GM21423 (cell line): ENCODE measurements around the gene PTGFRN.
"Not testable (repeated sequence)": the region's sequence is repeated elsewhere in the genome, so short reads cannot be mapped to it uniquely, and the experiment has no call there.

ENCODE experiments used
- ATAC-seq: cut with Tn5 transposase; IDR thresholded peaks from one replicate; pipeline ENCODE4 v1.9.1; 2021; ENCODE audit warnings: mild to moderate bottlenecking, moderate library complexity; ENCODE audit not compliant: unreplicated experiment

PTGFRN gene

DNA sequence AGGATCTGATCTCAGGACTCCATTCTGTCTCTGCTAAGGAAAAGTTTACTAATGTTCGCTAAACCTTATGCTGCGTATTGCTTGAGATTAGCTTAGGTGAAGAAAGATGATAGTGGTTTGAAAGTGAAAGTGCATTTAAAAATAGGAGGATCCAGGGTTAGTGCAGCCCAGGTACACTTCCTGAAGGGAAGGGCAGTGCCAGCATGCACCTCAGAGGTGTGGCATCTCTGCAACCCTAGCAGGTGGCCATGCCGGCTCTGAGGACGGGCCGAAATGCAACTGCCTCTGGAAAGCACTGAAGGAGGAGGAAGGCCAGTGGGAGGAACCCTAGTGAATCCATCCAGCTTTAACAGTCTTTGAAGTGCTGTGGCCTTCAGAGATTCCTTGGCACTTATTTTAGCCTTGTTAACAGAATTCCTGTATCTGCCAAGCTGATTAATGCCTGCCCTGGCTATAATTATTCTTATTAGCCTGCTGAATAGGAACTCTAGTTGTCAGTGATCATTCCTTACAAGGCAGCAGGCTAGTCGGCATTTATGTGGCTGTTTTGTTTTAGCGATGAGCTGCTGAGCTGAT lies 5.5 kb downstream of the PTGFRN start:
- no peak for ATAC-seq

DNA sequence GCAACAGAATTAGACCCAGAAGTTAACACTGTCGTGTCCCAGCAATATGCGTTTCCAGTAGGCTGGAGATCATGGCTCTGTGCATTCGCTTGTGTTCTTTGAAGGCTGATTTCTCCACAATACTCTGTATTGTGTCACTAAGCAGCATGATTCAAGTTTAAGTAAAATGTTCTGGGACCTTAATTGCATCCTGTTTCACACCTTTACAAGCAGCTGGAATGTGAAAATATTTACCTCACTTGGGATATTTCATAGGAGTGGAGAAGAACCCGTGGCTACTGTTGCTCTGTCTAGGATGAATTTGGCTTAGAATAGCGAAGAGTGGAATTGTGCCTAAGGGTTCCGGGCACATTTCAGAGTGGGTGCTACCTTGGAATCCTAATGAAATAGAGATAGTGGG lies 6.3 kb downstream of the PTGFRN start:
- ATAC-seq, result no peak

DNA sequence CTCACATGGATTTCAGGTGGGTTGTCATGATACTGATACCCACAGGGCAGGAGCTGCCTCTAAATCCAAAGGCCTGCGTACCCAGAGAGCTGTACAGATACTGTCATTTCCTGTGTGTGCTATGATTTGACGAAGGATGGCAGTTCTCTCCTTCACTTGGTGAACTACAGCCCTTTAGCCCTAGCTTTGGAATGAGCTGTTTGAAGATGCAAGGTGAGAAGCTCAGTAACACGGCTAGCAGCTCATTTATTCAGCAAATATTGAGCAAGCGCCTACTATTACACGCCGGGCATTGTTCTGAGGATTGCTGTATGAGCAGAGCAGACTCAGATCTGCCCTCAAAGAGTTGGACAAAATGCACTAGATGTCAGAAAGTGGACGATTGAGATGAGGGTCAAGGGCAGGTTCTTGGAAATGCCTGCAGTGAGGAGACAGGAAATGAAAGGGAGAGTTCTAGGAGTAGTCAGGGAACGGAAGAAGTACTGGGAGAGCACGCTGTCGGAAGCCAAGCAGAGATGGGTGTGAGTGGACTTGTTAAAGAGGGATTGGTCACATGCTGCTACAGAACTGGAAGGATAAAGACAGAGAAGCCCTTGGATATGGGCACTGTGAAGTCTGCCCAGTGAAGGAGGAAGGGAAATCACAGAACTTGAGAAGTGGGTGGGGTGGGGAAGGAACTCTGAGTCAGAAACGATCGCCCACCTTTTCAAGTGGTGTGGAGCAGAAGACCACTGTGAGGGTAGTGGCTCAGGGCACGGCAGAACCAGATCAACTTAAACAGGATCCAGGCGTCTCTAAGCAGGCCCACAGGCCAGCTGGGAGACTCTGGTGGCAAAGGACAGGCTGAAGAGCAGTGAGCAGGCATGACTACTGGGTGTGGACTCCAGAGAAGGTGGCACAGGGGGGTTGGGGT lies 7.1 kb downstream of the PTGFRN start:
- ATAC-seq, result no peak

DNA sequence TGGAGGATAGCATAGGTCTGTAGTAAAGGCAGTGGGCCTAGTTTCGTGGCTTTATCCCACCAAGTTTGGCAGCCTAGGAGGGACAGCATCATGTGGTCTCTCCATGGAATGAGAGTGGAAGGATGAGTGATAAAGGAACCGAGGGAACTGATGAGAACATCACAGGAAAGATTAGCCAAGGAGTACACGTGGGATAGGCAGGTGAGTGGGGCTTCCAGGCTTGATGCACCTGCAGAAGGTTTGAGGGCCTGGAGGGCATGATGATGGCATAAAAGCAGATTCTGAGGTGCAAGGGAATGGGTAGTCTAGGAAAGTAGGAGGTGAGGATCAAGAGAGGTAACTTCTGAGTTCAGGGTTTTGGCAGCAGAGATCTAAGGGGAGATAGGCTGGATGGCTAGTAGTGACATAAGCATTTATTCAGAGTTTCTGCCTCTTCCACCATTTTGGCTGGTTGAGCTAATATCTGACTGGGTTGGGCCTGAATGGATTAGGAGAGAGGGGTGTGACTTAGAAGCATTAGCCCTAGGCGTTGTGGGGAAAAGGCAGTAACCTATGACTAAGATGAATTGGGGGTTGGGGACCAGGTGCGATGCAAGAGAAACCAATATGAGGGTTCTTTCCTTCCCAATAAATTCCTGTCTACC lies 9.1 kb downstream of the PTGFRN start:
- no peak for ATAC-seq

DNA sequence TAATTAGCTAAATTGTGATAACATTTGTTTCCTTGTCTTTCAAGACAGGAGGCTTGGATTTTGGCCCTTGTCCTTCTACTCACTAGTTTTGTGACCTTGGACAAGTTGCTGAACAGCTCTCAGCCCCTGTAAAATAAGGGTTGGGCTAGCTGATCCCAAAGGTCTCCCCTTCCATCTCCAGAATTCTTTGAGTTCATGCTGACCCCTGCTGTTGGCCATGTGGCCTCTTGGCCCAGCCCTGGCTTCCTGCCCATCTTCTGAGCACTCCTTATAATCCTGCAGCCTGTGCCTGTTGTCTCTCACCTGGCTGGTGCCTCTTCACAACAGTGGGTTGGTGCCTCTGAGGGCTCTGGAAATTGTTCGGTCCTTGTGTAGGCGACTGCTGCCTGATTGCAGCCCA lies 10.1 kb downstream of the PTGFRN start:
- ATAC-seq, result no peak

DNA sequence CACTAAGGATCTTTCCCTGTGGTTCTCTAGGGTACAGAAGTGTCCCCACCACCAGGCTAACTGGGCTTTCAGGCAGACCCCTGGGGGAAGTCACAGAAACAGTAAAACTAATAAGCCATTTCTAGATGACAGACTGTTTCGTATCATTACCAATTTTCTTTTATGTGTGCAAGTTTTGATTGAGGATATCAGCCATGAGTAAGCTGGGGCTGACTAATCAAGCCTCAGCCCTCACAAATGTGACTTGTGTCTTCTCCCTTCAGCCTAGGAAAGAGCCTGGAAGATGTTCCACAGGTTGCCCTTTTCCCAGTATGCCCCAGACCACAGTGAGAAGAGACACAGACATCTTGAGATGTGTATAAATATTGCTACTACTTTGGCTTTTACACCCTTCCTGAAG lies 10.5 kb downstream of the PTGFRN start:
- ATAC-seq, result no peak

DNA sequence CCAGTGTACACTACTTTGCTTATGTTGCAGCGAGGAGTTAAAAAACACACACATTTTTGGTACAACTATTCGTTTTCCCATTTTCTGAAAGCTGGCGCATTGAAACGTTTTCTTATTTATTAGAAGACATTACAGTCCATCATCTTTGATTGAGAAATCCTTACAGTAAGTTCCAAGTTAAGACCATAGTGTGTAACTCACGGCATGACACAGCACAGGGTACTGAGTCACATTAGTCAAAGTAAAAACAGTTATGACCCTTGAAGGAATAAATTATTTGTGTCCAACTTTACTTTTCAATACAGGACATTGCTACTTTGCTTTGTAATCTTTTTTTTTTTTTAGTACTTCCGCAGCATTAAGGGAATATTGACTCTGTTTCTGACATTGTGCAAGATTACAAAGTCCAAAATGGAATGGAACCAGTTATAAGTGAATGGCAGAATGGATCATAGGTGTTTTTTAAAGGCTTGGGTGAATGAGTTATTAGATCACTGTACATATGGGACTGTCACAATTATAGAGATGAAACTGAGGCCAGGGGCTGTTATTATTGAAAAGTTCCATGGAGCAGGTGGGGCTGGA lies 11.7 kb downstream of the PTGFRN start:
- no peak for ATAC-seq

DNA sequence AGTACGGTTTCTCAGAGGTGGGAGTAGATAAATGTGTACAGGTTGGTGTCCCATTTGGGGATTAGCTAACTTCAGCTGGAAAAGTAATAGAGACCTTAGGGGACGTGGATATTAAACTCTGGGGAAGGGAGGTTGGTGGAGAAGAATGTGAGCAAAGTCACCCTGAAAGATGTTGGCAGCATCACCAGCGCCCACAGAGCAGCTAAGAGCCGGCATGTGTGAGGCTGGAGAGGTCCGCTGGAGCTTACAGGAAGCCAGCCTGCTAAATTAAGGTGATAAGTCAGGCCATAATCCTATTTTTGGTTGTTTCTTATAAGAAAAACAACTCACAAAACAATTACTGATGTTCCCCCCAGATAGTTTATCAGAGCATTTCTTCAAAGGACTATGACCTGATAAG lies 12.2 kb downstream of the PTGFRN start:
- no peak for ATAC-seq

DNA sequence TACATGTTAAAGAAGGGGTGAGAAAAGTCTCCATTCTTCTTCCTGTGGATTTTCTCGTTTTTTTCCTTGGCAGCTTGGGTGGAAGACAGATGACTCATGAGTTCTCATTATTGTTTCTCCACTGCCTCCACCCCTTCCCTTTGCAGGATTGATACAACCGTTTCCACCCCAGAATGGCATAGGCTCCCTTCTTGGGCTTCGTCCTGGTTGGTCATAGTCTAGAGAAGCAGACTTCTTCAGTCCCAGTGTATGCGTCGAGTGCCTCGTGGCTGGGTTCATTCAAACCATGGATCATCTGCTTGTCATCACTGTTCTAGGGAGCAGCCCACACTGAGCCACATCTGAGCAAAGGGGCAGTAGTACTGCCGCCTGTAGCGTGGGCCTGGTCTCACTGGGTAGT lies 13.7 kb downstream of the PTGFRN start:
- no peak for ATAC-seq

DNA sequence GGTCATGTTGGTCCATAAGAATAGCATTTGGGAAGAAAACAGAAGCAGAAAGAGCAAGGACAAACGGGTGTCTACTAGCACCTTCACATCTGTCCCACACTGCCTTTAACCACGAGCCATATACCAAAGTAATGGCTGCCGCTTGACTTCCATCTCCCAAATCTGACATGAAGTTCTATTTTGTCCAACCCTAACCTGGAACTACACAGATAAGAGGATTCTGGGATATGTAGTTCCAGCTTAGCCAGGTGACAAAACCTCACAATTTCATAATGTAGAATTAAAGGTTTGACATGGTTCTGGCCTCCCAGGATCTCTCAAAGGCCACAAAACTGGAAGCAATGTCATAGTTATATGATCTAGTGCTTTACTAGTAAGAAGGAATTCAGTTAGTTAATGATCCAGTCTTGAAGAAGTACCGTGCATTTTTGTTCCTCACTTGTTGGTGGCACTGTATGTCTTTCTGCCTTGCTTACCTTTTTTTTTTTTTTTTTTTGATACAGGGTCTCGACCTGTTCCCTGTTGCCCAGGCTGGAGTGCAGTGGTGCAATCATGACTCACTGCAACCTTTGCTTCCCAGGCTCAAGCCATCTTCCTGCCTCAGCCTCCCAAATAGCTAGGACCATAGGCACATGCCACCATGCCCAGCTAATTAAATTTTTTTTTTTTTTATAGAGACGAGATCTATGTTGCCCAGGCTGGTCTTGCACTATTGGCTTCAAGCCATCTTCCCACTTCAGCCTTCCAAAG lies 17.5 kb downstream of the PTGFRN start:
- ATAC-seq, result no peak

DNA sequence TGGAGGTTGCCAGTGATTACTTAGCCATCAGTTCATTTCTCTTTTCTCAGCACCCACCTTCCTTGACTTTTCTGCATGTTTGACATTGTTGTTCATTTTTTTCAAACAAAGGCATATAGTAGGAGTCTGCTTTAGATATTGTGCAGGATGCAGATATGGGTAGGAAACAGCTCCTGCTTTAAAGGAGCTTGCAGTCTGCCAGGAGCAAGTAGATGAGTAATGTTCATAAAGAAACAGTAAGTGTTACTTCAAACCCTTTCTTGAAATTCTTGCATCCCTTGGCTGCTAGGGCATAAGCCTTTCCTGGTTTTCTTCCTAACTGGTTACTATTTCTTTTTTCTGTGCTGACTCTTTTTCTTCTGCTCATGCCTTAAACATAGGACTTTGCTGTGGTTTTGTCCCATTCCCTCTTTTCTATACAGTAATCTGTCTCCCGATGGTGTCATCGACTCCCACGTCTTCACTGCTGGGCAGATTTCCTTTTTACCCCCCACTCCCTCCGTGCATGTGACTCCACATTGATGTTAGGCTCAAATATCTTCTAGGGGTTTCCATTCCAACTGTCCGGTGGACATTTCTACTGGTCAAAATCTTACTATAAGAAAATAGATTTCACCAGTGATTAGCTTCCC lies 20.4 kb downstream of the PTGFRN start:
- ATAC-seq, result no peak

DNA sequence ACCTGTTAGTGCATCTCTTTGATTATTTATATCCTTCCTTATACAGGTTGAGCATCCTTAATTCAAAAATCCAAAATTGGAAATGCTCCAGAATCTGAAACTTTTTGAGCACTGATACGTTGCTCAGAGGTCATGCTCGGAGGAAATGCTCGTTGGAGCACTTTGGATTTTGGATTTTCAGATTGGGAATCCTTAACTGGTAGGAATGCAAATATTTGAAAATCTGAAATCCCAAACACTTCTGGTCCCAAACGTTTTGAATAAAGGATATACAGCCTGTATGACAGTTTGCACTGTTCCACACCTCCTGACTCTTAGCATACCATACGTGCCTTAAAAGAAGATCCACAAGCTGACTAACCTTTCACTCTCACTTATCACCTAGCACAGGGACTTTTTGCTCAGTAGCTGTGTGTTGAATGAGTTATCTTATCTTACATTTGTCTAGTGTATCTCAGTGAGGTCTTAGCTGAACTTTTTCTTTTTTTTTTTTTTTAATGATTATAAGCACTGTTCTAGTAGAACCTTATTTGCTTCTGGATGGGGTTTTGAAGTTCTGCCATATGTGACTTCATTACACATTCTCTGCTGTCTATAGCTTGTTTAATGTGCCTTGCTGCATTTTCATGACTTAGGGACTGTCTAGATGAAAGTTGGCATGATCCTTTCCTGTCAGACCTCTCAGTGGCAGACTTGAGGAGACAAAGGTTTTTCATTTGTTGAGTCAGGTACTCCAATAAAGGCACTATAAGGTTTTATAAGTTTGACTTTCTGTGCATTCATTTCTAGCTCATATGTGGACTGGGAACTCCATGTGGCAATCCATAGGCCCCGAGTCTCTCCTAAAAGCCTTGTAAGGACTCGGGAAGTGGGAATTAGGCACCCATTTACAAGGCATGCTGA lies 21.6 kb downstream of the PTGFRN start:
- ATAC-seq, result no peak

DNA sequence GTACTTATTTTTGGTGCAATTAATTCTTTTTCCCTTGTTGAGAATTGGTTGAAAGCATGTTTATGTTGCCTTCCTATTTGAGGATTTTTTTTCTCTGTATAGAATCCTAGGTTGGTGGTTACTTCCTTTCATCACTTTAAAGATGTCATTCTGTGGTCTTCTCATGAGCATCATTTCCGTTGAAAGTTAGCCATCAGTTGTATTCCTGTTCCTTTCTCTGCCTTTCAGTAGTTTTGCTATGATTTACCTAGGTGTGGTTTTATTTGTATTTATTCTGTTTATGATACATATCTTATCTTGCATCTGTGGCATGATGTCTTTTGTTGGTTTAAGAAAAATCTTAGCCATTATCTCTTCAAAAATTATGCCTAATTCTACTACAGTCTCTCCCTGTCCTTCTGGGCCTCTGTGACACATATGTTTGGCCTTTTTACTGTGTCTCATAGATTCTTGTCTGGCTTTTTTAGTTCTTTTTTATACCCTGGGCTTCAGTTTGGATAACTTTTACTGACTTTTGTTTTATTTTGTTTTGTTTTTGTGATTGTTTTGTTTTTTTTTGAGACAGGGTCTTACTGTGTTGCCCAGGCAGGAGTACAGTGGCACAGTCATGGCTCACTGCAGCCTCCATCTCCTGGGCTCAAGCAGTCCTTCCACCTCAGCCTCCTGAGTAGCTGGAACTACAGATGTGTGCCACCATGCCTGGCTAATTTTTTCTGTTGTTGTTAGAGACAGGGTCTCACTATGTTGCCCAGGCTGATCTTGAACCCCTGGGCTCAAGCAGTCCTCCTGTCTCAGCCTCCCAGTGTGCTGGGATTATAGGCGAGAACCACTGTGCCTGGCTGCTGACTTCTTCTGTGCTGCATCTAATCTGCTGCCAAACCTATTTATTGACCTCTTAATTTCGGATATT lies 24.1 kb downstream of the PTGFRN start:
- ATAC-seq, result no peak

DNA sequence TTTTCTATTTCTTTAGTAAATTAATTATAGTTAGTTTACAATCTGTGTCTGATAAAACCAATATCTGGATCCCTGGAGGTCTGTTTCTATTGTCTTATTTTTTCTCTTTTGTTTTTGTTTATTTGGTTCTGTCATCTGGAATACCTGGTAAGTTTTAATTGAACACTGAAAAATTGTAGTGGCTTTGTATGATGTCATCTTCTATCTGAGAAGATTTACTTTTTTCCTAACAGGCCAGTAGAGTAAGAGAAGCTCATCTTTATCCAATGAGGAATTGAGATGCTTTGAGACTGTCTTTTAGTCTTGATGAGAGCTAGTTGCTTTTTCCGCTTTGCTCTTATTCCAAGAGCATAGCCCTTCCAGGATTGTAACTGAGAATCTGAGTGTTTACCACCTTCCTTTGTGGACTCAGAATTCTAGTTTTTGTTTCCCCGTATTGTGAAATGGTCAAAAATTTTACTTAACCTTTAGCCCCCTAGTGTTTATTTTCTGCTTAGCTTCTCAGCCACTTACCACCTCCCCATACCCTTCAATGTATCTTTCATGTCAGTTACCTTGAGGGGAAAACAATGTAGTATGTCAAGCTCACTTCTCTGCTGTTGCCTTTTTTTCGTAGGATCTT lies 25.0 kb downstream of the PTGFRN start:
- no peak for ATAC-seq

DNA sequence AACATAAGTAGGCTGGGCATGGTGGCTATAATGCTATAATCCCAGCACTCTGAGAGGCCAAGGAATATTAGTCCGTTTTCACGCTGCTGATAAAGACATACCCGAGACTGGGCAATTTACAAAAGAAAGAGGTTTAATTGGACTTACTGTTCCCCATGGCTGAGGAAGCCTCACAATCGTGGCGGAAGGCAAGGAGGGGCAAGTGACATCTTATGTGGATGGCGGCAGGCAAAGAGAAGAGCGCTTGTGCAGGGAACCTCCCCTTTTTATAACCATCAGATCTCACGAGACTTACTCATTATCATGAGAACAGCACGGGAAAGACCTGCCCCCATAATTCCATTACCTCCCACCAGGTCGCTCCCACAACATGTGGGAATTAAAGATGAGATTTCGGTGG lies 28.5 kb downstream of the PTGFRN start:
- no peak for ATAC-seq

DNA sequence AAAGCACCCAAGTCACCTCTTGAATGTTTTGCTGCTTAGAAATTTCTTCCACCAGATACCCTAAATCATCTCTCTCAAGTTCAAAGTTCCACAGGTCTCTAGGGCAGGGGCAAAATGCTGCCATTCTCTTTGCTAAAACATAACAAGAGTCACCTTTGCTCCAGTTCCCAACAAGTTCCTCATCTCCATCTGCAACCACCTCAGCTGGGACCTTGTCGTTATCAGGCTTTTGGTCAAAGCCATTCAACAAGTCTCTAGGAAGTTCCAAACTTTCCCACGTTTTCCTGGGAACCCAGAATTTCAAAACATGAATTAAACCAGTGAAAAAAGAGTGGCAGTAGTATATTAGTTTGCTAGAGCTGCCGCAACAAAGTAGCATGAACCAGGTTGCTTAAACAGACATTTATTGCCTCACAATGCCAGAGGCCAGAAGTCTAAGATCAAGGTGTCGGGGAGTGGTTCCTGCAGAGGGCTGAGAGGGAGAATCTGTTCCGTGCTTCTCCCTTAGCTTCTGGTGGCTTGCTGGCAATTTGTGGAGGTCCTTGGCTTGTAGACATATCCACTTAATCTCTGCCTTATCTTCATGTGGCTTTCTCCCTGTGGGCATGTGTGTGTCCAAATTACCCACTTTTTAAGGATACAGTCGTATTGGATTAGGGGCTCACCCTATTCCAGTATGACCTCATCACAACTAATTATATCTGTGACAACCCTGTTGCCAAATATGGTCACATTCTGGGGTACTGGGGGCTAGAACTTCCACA lies 30.2 kb downstream of the PTGFRN start:
- ATAC-seq, result not testable (repeated sequence)
